Adrenal gland (tissue), 12 donors: ENCODE measurements around the gene TM2D1. TPM values are rescaled to one million over a fixed set of nuclear protein-coding genes. Genes with fewer than 3 reads are reported as not detected.

Experiments
- DNase-seq, 7 donors: peaks; one replicate each; pipeline ENCODE4 v3.0.0-alpha.2; 2019 to 2020
- H3K27ac ChIP-seq, 5 donors: fragments of 200-600 bp; sonication (generic) in 4 of 5; 1 replicate in 3 of 5; 2 replicates in 2 of 5; pipeline versions ENCODE4 v1.5.1 to v1.8.0; 2016 to 2020; ENCODE audit warnings: mild to moderate bottlenecking in 1 of 5
- H3K27me3 ChIP-seq: fragments of 200-600 bp; 2 replicates; pipeline ENCODE4 v1.8.0; 2021
- H3K36me3 ChIP-seq, 2 donors: fragments of 200-600 bp; replicated peaks in 1 of 2; 1 replicate in 1 of 2; 2 replicates in 1 of 2; pipeline versions ENCODE4 v1.5.1 to v1.8.0; 2018 to 2022
- H3K4me1 ChIP-seq, 2 donors: fragments of 200-600 bp; replicated peaks in 1 of 2; 1 replicate in 1 of 2; 2 replicates in 1 of 2; pipeline versions ENCODE4 v1.5.1 to v1.8.0; 2018 to 2021
- H3K4me3 ChIP-seq, 4 donors: fragments of 200-600 bp; sonication (generic) in 3 of 4; one replicate each; pipeline ENCODE4 v1.5.1; 2016 to 2018
- H3K9me3 ChIP-seq, 3 donors: fragments of 200-600 bp; sonication (generic) in 1 of 3; replicated peaks in 1 of 3; 1 replicate in 2 of 3; 2 replicates in 1 of 3; pipeline versions ENCODE4 v1.5.1 to v1.8.0; 2016 to 2021
- POLR2A ChIP-seq, 2 donors: fragments of 450-650 bp; IDR thresholded peaks; one replicate each; pipeline ENCODE4 v1.6.1; 2017; ENCODE audit warnings: antibody characterized with exemption in 2 of 2, mild to moderate bottlenecking in 2 of 2, moderate library complexity in 1 of 2
- WGBS, 4 donors: extraction: QIAGEN DNeasy Blood & Tissue Kit in 2 of 4; methylation state at CpG; one replicate each; pipeline versions ENCODE4 v1.1.5 to v1.1.7; 2013 to 2017; 5-methylcytosine and 5-hydroxymethylcytosine counted together
- intact Hi-C, 2 donors: fragments of 100-400 bp; cut with DNase I; formaldehyde crosslinking; loops; one replicate each; pipeline versions ENCODE4 v1.14.1 to v1.15.0; 2022 to 2023
- polyA plus RNA-seq, 3 donors: library from polyadenylated mRNA; stranded (reverse); fragments of 200-250 nt in 2 of 3; fragments of 350-450 nt in 1 of 3; fragmentation: Illumina TruSeq in 1 of 3; extraction: RNeasy Lipid Tissue Mini Kit (QIAGEN cat#74804) in 1 of 3; gene quantifications; one replicate each; pipeline ENCODE4 v1.2.3, GENCODE V29; 2013 to 2014
- total RNA-seq, 9 donors: library from RNA; depleted of rRNA in 4 of 9; stranded (reverse); fragments of >200 nt in 4 of 9; fragments of 120-200 nt in 1 of 9; fragmentation: NEBNext Ultra II Directional in 1 of 9; extraction: Animal tissue kit (Norgen Biotek cat#: 25700) in 1 of 9; gene quantifications; one replicate each; pipeline versions ENCODE4 v1.1.0 to v1.2.4, GENCODE V29; 2013 to 2023
- TF ChIP-seq, protein P1 (sequence below), 6 experiments: fragments of 450-650 bp in 4 of 6; fragments of 200-600 bp in 2 of 6; sonication (generic) in 1 of 6; IDR thresholded peaks; 1 replicate in 5 of 6; 2 replicates in 1 of 6; pipeline versions ENCODE4 v1.5.1 to v1.8.0; 2016 to 2021; ENCODE audit warnings: antibody characterized with exemption in 6 of 6, mild to moderate bottlenecking in 2 of 6, moderate library complexity in 1 of 6
- donor health status: healthy with polysubstance abuse.
- donor health status: Bipolar disorder and iron deficiency.
- donor health status: DM: yes; HTN: yes; CAD: no.
- donor health status: DM: no; HTN: no; CAD: no.
- donor health status: DM: no; HTN: no; CAD: no.
- donor health status: DM: yes; HTN: yes; CAD: no.

TM2D1 gene
- total and polyA plus RNA-seq, 12 donors: 8.6 to 96.6 (median 54.6) TPM

DNA sequence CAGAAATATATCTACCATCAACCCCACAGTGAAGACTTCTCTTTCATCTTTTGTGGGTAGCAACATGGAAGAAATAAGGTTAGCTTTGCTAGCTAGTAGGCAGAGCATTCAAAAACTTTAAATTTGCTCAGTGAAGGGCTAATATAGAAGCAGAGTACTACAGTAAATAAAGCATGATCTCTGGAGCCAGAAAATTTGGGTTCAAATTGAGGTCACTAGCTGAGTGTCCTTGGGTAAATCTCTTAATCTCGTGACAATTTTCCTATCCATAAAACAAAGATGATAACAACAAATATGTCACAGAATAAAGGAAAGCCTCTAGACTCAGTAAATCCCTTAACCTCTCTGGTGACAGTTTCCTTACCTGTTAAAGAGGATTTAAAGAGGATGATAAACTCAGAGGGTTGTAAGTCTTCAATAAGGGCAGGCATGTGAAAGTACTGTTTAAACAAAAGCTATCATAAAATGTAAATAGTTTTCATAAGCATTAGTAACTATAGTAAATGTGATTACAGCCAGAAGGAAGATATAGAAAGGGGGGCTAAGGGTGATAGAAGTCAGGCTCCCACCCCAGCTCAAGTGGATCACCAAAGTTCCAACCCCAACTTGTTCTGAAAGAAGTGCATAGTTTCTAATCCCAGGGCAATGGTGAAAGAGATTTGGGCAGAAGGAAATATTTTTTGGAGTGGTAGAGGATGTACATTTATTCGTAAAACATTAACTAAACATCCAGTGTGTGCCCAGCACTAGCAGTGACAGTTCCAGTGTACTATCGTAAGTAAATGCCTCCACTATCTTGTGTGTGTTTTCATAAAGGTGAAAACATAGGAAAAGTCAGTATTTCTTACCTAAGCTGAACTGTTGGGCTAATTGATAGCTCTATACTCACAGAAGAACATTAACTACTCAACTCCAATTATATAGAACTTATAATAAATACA lies 24.8 kb downstream of the TM2D1 start:
- Histone ChIP-seq H3K4me1 (peaks cover 13 to 15% of the 10 kb centered on the region in 2 donors), H3K4me3 (no peak overlapping the region), H3K27ac (peak overlapping the region in 1 of 5 donors; percentile 55), H3K27me3 (no peaks in the 10 kb centered on the region), H3K9me3 (no peaks in the 10 kb centered on the region), H3K36me3 (peaks cover 0 to 25% of the 10 kb centered on the region in 2 donors)
- intact Hi-C loops: no loop called here
- DNase-seq: no peak
- 62 to 70% (median 64%) methylated on average over 3 of the region's 3 CpGs for WGBS, 4 donors
- no peak for TF ChIP-seq POLR2A (IDR thresholded peaks at IDR 0.05)
- TF ChIP-seq, protein P1, sequence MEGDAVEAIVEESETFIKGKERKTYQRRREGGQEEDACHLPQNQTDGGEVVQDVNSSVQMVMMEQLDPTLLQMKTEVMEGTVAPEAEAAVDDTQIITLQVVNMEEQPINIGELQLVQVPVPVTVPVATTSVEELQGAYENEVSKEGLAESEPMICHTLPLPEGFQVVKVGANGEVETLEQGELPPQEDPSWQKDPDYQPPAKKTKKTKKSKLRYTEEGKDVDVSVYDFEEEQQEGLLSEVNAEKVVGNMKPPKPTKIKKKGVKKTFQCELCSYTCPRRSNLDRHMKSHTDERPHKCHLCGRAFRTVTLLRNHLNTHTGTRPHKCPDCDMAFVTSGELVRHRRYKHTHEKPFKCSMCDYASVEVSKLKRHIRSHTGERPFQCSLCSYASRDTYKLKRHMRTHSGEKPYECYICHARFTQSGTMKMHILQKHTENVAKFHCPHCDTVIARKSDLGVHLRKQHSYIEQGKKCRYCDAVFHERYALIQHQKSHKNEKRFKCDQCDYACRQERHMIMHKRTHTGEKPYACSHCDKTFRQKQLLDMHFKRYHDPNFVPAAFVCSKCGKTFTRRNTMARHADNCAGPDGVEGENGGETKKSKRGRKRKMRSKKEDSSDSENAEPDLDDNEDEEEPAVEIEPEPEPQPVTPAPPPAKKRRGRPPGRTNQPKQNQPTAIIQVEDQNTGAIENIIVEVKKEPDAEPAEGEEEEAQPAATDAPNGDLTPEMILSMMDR (IDR thresholded peaks at IDR 0.05): no peak

DNA sequence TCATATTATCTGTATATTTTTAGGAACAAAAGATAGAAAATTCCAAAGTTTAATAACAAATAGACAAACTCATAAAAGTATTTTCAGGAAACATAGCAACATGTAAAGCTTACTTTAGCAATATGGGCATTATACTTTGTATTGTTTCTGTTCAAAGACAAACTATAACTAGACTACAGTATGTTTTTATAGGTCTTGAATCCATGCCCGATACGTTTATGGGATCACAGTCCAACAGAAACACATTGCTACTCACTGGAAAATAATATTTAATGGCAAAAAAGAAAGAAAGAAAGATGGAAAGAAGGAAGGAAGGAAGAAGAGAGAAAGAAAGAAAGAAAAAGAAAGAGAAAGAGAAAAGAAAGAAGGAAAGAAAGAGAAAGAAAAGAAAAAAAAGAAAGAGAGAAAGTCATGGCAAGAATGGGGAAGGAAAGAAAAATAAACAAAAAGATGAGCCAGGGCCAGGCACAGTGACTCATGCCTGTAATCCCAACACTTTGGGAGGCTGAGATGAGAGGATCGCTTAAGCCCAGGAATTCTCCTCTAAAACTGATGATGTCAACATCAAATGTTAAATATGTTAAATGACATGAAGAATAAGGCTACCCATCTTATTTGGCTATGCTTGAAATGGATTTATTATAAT lies 32.7 kb downstream of the TM2D1 start:
- DNase-seq: peak in 1 of 7 donors; percentile 11
- Histone ChIP-seq H3K9me3 (no peaks in the 10 kb centered on the region), H3K36me3 (no peaks in the 10 kb centered on the region), H3K4me3 (no peak overlapping the region), H3K27me3 (no peaks in the 10 kb centered on the region), H3K27ac (peak overlapping the region in 1 of 5 donors; percentile 4), H3K4me1 (no peaks in the 10 kb centered on the region)
- 46 to 58% (median 50%) methylated on average over 3 of the region's 3 CpGs for WGBS, 4 donors
- intact Hi-C loops: no loop called here
- no peak for TF ChIP-seq POLR2A (IDR thresholded peaks at IDR 0.05)
- TF ChIP-seq, protein P1 (IDR thresholded peaks at IDR 0.05): no peak

DNA sequence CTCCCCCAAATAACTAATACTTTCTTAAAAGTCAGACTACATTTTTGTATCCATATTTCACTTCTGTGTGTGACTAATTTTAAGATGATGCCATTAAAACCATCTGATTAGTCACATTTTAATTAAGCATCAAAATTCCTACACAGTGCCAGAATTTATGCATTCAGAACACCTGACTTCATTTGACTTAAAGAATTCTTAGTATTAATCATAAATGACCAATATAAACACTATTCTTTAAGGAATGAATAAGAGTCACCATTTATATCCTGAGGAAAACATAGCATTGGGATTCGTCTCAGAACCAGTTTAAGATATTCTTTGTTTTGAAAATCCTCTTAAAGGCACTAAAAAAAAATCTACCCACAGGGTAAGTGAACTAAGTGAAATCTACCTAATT lies 37.0 kb downstream of the TM2D1 start:
- H3K9me3 ChIP-seq: no peaks in the 10 kb centered on the region
- 89 to 94% (median 94%) methylated on average over 1 of the region's 1 CpG for WGBS, 4 donors
- no peak overlapping the region for H3K27ac ChIP-seq
- no peaks in the 10 kb centered on the region for H3K4me1 ChIP-seq
- no peak for DNase-seq
- intact Hi-C loops: no loop called here
- no peak overlapping the region for H3K4me3 ChIP-seq
- H3K27me3 ChIP-seq: no peaks in the 10 kb centered on the region
- TF ChIP-seq POLR2A (IDR thresholded peaks at IDR 0.05): no peak
- TF ChIP-seq, protein P1 (IDR thresholded peaks at IDR 0.05): no peak
- no peaks in the 10 kb centered on the region for H3K36me3 ChIP-seq

GRCh38 chr1:61682891-61683290 lies 42.0 kb downstream of the TM2D1 start:
- Histone ChIP-seq H3K27me3 (no peaks in the 10 kb centered on the region), H3K4me1 (no peaks in the 10 kb centered on the region), H3K9me3 (no peaks in the 10 kb centered on the region), H3K27ac (no peak overlapping the region), H3K36me3 (peaks cover 0 to 11% of the 10 kb centered on the region in 2 donors), H3K4me3 (no peak overlapping the region)
- TF ChIP-seq, protein P1 (IDR thresholded peaks at IDR 0.05): no peak
- no peak for TF ChIP-seq POLR2A (IDR thresholded peaks at IDR 0.05)
- intact Hi-C loops: no loop called here
- 75 to 82% (median 76%) methylated on average over 3 of the region's 3 CpGs for WGBS, 4 donors
- no peak for DNase-seq
